GM21528 (cell line): ENCODE data around the gene MMGT1.

Experiments
- ATAC-seq: cut with Tn5 transposase; IDR thresholded peaks from one replicate; pipeline ENCODE4 v1.9.1; 2021; ENCODE audit warnings: mild to moderate bottlenecking, moderate library complexity; ENCODE audit not compliant: unreplicated experiment, low FRiP score

MMGT1 gene

GRCh38 chrX:135973548-135974278, at the start of gene MMGT1:
Gene MMGT1 (minus strand): TSS chrX:135973988. CDS start chrX:135973675, 313 bp downstream.
- ATAC-seq = peak; percentile 85

GRCh38 chrX:136021903-136022302, 48.1 kb upstream of the MMGT1 start:
- ATAC-seq = no peak

- no peak for ATAC-seq
Observed at GRCh38 chrX:136021160-136021559, 47.4 kb upstream of the MMGT1 start.

- no peak for ATAC-seq
Observed at GRCh38 chrX:136019226-136019625, 45.4 kb upstream of the MMGT1 start.

- no peak for ATAC-seq
Observed at GRCh38 chrX:136016881-136017280, 43.1 kb upstream of the MMGT1 start.

- no peak for ATAC-seq
Observed at GRCh38 chrX:136015016-136015415, 41.2 kb upstream of the MMGT1 start.

- no peak for ATAC-seq
Observed at GRCh38 chrX:135988245-135988644, 14.5 kb upstream of the MMGT1 start.

GRCh38 chrX:135985973-135986310, 12.2 kb upstream of the MMGT1 start:
- no peak for ATAC-seq

GRCh38 chrX:135985157-135985972, 11.6 kb upstream of the MMGT1 start, which contains the start of gene SLC9A6:
Gene SLC9A6 (plus strand): TSS chrX:135985435. CDS start chrX:135985659, 224 bp downstream.
- peak; percentile 88 for ATAC-seq

- ATAC-seq = no peak
Observed at GRCh38 chrX:135984791-135985156, 11.0 kb upstream of the MMGT1 start.

GRCh38 chrX:135984256-135984655, 10.5 kb upstream of the MMGT1 start:
- ATAC-seq = no peak

- ATAC-seq = no peak
Observed at GRCh38 chrX:135982860-135983259, 9.1 kb upstream of the MMGT1 start.

- ATAC-seq = no peak
Observed at GRCh38 chrX:135981668-135982067, 7.9 kb upstream of the MMGT1 start.

- no peak for ATAC-seq
Observed at GRCh38 chrX:135981010-135981409, 7.2 kb upstream of the MMGT1 start.

- ATAC-seq = no peak
Observed at GRCh38 chrX:135977611-135978010, 3.8 kb upstream of the MMGT1 start.

GRCh38 chrX:135975421-135975820, 1.6 kb upstream of the MMGT1 start:
- ATAC-seq = no peak

GRCh38 chrX:135974279-135974856, 580 bp upstream of the MMGT1 start:
- no peak for ATAC-seq

- ATAC-seq = peak; percentile 34
Observed at GRCh38 chrX:135973025-135973547, 702 bp downstream of the MMGT1 start.

GRCh38 chrX:135951291-135951690, 22.5 kb downstream of the MMGT1 start:
- ATAC-seq = no peak

GRCh38 chrX:135944486-135944885, 29.3 kb downstream of the MMGT1 start:
- ATAC-seq = no peak
